Measurements from ENCODE around the gene MALSU1.
A peak's percentile ranks its signal among the peaks of the same experiment; 100 is the strongest.

The MALSU1 gene

GRCh38 chr7:23356726-23357125, 57.6 kb downstream of the MALSU1 start:
- no peaks in the 10 kb centered on the region for H3K9me3 ChIP-seq (ENCODE audit: low read depth, low read length)
- no peak overlapping the region for H3K27ac ChIP-seq
- no peak for DNase-seq (ENCODE audit: low read depth, low spot score)
- peaks cover 28% of the 10 kb centered on the region for H3K36me3 ChIP-seq (ENCODE audit: insufficient read depth, low read length)
- H3K9ac ChIP-seq (ENCODE audit: insufficient read length): no peak overlapping the region
- H3K4me3 ChIP-seq: no peak overlapping the region
- TF ChIP-seq EZH2 (IDR thresholded peaks at IDR 0.05) (no peak), FOXP2 (optimal IDR thresholded peaks at IDR 0.05; ENCODE audit: control extremely low read depth, extremely low read length, insufficient read depth) (no peak), POLR2AphosphoS5 (IDR thresholded peaks at IDR 0.05; ENCODE audit: borderline replicate concordance, low read depth, low read length) (no peak)

GRCh38 chr7:23357190-23358093, 58.3 kb downstream of the MALSU1 start:
- no peak overlapping the region for H3K9ac ChIP-seq (ENCODE audit: insufficient read length)
- H3K36me3 ChIP-seq (ENCODE audit: insufficient read depth, low read length): peaks cover 33% of the 10 kb centered on the region
- TF ChIP-seq FOXP2 (optimal IDR thresholded peaks at IDR 0.05; ENCODE audit: control extremely low read depth, extremely low read length, insufficient read depth): no peak
- no peak for TF ChIP-seq EZH2 (IDR thresholded peaks at IDR 0.05)
- TF ChIP-seq POLR2AphosphoS5 (IDR thresholded peaks at IDR 0.05; ENCODE audit: borderline replicate concordance, low read depth, low read length): no peak
- no peaks in the 10 kb centered on the region for H3K9me3 ChIP-seq (ENCODE audit: low read depth, low read length)
- H3K27ac ChIP-seq: no peak overlapping the region
- DNase-seq (ENCODE audit: low read depth, low spot score): no peak
- no peak overlapping the region for H3K4me3 ChIP-seq

GRCh38 chr7:23358152-23358674, 59.1 kb downstream of the MALSU1 start:
- 0 out of 2 replicates have a peak overlapping the region, but pooled peaks have one; percentile 4 for H3K27ac ChIP-seq
- H3K9me3 ChIP-seq (ENCODE audit: low read depth, low read length): no peaks in the 10 kb centered on the region
- H3K36me3 ChIP-seq (ENCODE audit: insufficient read depth, low read length): peaks cover 37% of the 10 kb centered on the region
- no peak overlapping the region for H3K9ac ChIP-seq (ENCODE audit: insufficient read length)
- no peak for TF ChIP-seq FOXP2 (optimal IDR thresholded peaks at IDR 0.05; ENCODE audit: control extremely low read depth, extremely low read length, insufficient read depth)
- TF ChIP-seq EZH2 (IDR thresholded peaks at IDR 0.05): no peak
- TF ChIP-seq POLR2AphosphoS5 (IDR thresholded peaks at IDR 0.05; ENCODE audit: borderline replicate concordance, low read depth, low read length): no peak
- no peak for DNase-seq (ENCODE audit: low read depth, low spot score)
- no peak overlapping the region for H3K4me3 ChIP-seq

Measured in SK-N-MC (cell line).